SIG-M5 (cell line): ENCODE measurements around the gene ADAMTSL2.
"Not testable (repeated sequence)": the region's sequence is repeated elsewhere in the genome, so short reads cannot be mapped to it uniquely, and the experiment has no call there.

Experiments used
- DNase-seq: peaks from one replicate; lab custom pipeline; 2025; lab: John Stamatoyannopoulos, UW

The ADAMTSL2 gene

DNA sequence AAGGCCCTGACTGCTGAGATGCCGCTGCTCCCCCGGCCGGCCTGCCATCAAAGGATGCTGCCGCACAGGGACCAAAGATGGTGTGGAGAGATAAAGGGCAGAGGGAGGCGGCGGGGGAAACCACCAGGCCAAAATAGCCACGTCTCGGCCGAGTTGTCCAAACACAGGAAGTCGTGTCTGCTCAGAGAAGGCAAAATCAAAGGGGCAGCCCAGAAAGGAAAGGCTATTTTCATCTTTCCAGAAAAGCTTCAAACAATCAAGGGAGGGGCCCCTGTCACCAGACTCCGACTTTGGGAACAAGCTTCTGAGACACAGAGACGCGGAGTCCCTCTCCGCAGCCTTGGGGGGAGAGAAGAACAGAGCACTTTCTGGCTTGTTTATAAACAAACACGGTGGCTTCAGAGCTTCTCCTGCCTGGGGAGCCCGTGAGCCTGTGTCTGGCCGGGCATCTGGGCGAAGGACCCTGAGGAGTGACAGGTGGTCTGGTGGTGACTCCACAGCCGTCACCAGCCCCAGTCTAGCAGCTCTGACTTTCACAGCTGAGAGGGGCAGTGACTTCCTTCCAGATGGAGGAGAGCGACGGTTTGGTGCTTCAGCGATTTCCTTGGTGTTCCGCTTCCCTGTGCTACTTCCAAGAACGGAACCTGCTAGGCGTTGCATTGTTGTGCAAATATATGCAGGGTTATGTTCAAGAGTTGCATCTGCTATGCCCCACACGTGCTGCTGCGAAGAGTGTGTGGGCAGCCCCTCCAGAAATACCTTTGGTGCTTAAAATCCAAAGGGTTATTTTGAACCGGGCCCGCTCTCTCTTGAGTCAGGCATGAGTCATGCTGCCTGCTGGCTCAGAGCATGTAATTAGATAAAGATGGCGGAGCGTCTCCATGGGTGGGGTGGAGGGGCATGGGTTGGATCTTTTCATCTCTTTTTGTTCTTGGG is 24.0 kb downstream of the ADAMTSL2 start:
- DNase-seq = no peak

DNA sequence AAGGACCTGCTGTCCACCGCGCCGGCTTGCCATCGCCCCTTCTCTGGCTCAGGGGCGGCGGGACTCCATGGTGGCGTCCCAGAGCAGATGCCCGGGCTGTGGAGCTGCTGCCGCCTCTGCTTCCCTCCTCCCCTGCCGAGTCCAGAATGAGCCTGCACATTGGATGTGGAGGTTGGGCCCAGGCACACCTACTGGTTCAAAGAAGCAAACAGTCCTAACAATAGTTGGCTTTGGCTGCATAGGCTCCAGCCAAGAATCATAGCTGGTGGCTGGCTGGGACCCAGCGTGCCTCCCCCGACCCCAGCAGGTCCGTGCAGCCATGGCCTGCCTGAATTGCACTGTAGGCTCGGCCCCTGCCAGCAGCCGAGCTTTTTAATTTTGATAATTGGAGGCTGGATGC is 25.8 kb downstream of the ADAMTSL2 start:
- DNase-seq = no peak

DNA sequence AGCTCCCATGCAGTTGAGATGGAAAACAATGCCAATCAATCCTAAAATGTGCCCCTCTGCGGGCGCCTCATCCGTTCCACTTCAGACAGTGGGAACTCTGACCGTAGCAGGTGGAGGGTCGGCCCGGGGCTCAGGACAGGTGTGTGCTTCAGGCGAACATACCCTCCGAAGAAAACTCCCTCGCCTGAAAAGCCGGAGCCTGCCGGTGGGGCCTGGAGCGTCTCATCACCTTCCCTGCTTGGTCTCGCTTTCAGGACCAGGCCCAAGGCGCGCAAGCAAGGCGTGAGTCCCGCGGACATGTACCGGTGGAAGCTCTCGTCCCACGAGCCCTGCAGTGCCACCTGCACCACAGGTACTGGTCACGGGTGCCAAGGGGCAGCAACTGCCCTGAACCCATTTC is 26.4 kb downstream of the ADAMTSL2 start:
- no peak for DNase-seq

DNA sequence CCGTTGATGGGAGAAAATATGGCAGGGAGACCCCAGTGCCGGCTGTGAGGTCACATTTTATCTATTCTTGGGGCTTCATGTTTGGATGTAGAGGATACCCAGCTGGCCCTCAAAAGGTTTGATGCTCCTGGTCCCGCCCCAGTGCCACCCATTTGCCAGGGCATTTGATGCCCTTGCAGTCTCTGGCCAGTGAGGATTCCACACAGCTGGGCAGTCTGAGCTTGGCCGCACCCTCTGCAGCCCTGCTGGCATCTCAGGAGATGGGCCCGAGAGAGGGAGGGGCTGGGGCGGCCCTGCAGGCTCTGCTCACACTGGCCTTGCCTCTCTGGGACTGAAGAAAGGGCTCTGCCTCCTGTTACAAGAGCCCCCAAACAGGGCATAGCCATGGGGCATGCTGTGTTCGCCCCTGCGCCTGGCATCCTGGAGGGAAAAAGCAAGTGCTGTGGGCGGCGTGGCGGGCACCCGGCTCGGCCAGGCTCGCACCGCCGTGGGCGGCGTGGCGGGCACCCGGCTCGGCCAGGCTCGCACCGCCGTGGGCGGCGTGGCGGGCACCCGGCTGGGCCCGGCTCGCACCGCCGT is 27.6 kb downstream of the ADAMTSL2 start:
- DNase-seq = no peak

DNA sequence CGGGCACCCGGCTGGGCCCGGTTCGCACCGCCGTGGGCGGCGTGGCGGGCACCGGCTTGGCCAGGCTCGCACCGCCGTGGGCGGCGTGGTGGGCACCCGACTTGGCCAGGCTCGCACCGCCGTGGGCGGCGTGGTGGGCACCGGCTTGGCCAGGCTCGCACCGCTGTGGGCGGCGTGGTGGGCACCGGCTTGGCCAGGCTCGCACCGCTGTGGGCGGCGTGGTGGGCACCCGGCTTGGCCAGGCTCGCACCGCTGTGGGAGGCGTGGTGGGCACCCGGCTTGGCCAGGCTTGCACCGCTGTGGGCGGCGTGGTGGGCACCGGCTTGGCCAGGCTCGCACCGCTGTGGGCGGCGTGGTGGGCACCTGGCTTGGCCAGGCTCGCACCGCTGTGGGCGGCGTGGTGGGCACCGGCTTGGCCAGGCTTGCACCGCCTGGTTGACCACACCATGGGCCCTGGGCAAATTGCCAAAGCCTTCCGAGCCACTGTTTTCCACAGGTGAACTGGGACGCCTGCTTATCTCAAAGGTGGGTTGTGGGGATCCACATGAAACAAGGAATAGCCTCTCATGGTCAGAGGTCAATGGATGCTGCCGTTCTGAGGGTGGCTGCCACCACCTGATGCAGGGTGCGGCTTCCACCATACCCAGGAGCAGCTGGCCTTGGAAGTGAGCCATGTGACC is 28.2 kb downstream of the ADAMTSL2 start:
- DNase-seq = no peak

DNA sequence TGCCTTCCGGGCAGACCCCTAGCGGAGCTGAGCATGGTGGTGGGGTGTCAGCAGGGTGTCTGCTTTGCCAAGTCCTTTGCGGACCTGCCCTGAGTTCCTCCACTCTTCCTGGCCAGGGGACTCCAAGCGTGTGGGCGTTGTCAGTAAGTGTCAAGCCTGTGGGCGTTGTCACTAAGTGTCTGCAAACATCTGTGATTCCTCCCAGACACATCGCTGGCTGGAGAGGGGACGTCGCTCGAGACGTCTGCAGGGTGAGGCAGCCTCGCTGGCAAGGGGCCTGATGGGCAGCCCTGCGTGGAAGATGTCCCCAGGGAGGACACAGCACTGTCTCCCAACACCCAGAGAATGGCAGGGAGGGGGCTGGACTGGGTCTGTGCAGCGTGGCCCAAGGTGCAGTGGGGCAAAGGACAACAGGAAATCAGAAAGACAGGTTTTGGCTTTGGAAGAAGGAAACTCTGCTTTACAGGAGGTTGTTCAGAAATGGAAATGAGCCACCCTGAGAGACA is 28.8 kb downstream of the ADAMTSL2 start:
- DNase-seq = no peak

DNA sequence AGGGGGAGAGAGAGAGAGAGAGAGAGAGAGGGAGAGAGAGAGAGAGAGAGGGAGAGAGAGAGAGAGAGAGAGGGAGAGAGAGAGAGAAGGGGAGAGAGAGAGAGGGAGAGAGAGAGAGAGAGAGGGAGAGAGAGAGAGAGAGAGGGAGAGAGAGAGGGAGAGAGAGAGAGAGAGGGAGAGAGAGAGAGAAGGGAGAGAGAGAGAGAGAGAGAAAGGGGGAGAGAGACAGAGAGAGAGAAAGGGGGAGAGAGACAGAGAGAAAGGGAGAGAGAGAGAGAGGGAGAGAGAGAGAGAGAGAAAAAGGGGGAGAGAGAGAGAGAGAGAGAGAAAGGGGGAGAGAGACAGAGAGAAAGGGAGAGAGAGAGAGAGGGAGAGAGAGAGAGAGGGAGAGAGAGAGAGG is 29.3 kb downstream of the ADAMTSL2 start:
- DNase-seq = not testable (repeated sequence)

DNA sequence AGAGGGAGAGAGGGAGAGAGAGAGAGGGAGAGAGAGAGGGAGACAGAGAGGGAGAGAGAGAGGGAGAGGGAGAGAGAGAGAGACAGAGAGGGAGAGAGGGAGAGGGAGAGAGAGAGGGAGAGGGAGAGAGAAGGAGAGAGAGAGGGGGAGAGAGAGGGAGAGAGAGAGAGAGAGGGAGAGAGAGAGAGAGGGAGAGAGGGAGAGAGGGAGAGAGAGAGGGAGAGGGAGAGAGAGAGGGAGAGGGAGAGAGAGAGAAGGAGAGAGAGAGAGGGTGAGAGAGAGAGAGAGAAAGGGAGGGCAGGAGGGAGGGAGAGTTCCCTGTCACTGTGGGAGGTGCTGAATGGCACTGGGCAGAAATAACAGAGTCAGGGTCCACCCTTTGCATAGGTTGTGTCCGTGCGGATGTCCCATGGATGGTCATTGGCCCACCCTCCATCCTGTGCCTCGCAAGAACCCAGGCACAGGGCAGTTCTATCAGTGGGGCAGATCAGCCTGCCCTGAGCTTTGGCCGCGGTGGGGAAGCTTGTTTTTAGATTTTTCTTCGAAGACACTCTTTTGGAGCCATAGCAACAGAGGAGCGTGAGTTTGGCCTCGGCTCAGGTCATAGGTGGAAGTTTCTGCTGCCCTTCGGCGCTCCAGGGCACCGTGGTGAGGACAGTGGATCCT is 30.1 kb downstream of the ADAMTSL2 start:
- no peak for DNase-seq

DNA sequence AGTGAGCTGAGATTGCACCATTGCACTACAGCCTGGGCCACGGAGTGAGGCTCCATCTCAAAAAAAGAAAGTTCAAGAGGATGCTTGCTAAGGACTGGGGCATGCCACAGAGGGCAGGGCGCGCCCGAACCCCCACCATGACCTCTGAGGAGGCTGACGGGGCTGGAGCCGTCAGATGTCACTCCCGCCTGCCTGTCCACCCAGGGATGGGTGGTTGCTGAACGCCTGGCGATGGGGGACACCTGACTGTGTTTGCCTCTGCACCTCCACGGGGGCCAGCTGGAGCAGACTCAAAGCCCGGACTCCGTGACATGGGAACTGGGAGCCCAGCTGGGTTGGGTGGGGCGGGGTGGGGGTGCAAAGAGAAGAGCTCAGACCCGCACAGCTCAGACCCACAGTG is 31.9 kb downstream of the ADAMTSL2 start:
- DNase-seq = no peak

DNA sequence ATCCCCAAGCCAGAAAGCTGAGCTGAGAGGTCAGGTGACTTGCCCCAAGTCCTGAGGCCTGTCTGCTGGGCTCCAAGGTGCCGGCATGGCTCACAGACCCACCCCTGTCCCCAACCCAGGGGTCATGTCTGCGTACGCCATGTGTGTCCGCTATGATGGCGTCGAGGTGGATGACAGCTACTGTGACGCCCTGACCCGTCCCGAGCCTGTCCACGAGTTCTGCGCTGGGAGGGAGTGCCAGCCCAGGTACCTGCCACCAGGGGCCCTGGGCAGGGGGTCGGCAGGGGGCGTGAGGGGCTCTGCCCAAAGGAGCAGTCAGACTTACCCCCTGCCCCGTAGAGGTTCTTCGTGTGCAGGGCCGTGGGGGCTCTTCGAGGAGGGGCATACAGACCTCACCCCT is 32.3 kb downstream of the ADAMTSL2 start:
- DNase-seq = no peak

DNA sequence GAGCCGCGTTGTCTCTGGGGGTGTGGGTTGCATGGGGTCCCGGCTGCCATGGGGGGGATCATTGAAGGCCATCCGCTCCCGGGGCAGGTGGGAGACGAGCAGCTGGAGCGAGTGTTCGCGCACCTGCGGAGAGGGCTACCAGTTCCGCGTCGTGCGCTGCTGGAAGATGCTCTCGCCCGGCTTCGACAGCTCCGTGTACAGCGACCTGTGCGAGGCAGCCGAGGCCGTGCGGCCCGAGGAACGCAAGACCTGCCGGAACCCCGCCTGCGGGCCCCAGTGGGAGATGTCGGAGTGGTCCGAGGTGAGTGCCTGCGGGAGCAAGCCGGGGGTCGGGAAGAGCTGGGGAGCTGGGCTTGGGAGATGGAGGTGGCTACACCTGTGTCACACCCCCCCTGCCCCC is 33.7 kb downstream of the ADAMTSL2 start:
- DNase-seq = no peak

DNA sequence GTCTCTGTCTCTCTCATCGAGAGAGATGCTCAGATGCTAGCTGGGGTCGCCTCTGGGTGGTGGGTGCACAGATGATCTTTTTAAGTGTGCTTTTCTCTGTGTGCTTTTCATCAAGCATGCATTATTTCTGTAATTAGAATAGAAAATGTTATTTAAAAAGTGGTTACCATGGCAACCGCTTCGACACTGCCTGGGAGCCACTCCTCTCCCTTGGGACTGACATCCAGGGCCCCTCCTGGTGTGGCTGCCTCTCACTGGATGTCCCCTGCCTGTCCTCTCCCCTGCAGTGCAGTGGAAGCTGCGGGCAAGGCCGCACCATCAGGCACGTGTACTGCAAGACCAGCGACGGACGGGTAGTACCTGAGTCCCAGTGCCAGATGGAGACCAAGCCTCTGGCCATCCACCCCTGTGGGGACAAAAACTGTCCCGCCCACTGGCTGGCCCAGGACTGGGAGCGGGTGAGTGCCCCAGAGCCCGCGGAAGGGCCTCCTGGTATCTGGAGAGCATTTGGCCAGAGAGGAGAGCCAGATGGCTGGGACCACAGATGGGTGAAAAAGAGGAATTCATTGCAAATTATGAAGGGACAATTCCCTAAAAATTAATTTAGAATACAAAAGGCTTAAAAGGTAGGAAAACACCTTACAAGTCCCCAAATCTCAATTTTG is 34.7 kb downstream of the ADAMTSL2 start:
- DNase-seq = no peak

DNA sequence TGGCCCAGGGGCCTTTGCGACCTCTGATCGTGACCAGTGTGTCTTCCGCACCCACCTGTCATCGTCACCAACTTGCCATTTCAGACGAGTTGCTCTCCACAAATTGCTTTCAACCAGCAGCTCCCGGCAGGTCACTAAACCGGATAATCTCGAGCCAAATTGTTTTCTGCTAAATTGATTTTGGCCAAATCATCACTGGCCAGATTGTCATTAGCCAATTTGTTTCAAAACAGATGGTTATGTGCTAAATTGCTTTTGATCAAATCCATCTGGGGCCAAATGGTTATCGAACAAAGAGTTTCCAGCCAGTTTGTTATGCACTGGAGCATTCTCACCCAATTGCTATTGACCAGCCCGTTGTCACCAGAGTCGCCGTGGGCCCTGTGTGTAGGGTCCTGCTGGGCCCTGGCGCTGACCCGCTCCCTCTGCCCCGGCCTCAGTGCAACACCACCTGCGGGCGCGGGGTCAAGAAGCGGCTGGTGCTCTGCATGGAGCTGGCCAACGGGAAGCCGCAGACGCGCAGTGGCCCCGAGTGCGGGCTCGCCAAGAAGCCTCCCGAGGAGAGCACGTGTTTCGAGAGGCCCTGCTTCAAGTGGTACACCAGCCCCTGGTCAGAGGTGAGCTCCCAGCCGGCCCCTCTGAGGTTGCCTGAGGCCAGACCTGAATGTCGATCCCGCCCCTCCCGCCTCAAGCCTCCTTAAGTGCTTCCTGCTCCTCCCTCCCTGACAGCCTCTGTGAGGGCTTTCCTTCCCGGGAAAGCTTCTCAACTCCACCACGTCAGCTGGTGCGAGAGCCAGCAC is 35.6 kb downstream of the ADAMTSL2 start:
- no peak for DNase-seq

DNA sequence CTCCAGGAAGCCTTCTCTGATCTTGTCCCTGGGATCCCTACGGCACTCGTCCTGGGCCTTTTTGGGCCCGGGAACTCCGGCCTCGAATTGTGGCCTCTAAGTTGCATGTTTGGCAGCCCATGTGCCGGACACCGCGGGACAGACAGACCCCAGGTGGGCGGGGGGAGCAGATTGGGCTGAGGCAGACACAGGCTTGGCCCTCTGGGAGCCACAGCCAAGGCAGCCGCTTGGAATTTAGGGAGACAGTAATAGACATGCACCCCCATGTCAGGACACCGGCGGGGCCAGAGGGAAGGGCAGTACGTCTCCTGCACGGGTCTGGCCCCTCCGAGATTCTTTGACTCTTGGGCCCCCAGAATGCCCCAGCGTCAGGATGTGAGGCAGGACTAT is 36.2 kb downstream of the ADAMTSL2 start:
- DNase-seq = no peak

DNA sequence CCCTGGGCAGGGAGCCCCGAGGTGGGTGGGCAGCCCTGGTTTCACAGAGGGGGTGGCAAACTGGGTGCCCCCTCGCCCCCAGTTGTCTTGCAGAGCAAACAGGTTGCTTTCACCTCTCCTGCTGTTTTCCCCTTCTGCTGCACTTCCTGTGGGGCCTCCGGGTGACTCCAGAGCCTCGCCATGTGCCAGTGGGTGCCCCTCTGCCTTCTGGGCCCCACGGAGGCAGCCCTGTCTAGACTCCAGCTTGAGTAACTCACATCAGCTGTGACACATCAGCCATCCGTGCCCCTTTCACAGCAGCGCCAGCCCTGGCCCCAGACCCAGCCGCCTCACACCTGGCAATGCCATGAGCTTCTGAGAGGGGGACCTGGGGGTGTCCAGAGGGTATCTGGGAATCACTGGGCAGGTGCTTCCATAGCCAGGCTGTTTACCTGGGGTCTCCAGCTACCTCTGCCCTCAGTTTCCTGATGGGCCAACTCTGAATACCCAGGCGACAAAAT is 36.9 kb downstream of the ADAMTSL2 start:
- no peak for DNase-seq

DNA sequence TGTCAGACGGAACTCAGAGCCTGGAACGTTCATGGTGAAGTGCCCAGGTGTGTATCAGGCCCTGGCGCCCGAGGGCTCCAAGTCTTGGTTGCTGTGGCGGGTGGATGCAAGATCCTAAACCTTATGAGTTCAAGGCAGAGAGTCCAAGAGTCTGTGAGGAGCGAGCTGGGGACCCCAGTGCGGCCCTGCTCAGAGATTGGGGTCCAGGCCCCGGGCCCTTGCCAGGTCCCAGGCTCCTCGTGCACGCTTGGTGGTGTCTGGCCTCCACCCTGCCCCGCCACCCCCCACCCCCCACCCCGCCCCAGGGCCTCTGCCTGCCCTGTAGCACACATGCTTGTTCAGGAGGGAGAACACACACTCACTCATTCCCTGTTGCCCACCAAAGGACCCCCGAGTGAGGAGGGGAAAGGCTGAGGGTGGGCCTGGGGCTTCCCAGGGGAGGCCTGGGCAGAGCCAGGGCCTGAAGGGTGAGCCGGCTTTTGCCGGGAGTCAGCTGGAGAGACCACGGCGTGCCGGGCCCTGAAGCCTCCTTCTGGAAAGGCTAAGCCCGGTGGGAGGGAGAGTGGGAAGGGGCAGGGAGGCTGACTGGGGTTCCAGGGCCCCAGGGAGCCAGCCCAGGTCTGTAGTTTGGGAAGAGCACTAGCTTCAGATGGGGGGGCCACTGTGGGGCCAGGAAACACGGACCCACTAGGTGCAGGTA is 37.5 kb downstream of the ADAMTSL2 start:
- DNase-seq = no peak

DNA sequence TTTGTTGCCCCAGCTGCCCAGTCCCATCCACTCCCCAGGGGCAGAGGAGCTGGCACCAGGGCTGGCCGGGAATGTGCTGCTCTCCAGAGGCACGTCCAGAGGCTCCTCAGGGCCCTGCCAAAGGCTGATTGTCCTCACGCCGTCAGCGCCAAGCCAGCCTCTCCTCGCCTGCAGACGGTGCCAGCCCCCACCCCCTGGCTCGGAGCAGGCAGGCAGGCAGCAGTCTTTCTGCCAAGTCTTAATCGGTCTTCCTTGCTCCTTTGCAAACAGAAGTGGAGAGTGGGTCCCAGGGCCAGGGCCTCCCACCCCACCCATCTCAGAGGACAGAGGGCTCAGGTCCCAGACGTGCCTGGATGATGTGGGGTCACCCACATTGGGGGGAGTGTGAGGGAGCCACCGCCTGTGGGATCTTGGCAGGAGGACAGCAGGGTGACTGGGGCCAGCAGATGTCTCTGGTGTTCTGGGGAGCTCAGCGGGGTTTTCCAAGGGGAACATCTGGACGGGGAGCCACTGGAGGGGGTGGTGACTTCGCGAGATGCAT is 38.4 kb downstream of the ADAMTSL2 start:
- no peak for DNase-seq

DNA sequence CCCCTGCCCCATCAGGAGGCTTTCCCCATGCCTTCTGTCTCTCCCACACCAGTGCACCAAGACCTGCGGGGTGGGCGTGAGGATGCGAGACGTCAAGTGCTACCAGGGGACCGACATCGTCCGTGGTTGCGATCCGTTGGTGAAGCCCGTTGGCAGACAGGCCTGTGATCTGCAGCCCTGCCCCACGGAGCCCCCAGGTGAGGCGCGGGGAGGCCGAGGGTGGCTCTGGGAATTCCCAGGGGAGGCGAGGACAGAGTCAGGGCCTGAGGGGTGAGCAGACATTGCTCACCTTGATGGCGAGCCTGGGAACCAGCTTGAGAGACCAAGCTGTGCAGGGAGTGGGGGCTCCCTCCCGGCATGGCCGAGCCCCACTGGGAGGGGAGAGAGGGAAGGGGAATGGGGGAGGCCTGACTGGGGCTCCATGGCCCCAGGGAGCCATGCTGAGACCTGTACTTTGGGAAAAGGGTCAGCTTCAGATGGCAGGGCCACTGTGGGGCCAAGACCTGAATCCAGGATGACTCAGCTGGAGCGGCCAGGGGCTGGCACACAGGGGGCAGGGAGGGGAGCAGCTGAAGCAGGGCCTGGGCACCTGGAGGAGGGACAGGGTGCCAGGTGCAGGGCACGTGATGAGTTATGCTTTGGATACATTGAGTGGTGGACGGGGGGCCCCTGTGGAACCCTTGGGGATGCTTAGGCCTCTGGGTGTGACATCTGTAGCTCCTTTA is 39.4 kb downstream of the ADAMTSL2 start:
- no peak for DNase-seq

DNA sequence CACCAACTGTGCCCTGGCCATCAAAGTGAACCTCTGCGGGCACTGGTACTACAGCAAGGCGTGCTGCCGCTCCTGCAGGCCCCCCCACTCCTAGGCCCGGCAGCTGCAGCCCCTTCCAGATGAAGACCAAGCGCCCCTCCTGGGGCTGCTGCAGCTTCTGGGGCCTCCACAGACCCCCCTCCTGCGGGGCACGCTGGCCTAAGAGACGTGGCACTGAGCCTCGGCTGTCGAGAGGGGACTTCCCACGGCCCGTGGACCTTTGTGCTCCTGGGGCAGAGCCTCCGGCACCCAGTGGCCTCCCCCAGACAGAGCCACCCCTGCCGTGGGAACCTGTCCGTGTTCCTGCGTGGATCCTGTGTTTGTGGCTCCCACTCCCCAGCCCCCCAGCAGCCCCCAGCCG is 40.3 kb downstream of the ADAMTSL2 start:
- DNase-seq = no peak
